ENCODE results near the gene SPTBN1.

DNA sequence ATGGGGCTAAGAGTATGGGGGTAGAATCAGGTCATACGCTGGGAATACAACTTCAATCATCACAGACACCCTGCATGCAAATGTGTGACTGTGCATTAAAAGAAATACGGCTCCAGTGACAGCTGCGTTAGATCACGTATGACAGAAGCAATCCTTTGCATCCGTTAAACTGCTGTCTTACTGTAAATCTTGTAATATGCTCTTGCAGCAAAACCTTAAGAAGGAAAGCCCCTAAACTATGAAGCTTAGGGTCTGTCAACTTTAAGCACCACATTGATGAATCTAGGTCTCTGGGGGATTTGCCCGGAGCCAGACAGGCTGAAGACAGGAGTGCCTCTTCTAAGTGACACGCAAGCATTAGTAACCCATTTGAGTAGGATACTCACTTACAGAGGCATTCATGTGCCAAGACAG lies 182.7 kb downstream of the SPTBN1 start:
- TF ChIP-seq, protein P1, sequence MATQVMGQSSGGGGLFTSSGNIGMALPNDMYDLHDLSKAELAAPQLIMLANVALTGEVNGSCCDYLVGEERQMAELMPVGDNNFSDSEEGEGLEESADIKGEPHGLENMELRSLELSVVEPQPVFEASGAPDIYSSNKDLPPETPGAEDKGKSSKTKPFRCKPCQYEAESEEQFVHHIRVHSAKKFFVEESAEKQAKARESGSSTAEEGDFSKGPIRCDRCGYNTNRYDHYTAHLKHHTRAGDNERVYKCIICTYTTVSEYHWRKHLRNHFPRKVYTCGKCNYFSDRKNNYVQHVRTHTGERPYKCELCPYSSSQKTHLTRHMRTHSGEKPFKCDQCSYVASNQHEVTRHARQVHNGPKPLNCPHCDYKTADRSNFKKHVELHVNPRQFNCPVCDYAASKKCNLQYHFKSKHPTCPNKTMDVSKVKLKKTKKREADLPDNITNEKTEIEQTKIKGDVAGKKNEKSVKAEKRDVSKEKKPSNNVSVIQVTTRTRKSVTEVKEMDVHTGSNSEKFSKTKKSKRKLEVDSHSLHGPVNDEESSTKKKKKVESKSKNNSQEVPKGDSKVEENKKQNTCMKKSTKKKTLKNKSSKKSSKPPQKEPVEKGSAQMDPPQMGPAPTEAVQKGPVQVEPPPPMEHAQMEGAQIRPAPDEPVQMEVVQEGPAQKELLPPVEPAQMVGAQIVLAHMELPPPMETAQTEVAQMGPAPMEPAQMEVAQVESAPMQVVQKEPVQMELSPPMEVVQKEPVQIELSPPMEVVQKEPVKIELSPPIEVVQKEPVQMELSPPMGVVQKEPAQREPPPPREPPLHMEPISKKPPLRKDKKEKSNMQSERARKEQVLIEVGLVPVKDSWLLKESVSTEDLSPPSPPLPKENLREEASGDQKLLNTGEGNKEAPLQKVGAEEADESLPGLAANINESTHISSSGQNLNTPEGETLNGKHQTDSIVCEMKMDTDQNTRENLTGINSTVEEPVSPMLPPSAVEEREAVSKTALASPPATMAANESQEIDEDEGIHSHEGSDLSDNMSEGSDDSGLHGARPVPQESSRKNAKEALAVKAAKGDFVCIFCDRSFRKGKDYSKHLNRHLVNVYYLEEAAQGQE (IDR thresholded peaks at IDR 0.05; ENCODE audit: low read depth) = no peak
- TF ChIP-seq RAD21 (IDR thresholded peaks at IDR 0.05; ENCODE audit: low read depth) (no peak), TAF1 (IDR thresholded peaks at IDR 0.05; ENCODE audit: low read depth) (no peak), EP300 (IDR thresholded peaks at IDR 0.05; ENCODE audit: borderline replicate concordance) (no peak), NFIC (IDR thresholded peaks at IDR 0.05) (no peak)
- TF ChIP-seq, protein P2, sequence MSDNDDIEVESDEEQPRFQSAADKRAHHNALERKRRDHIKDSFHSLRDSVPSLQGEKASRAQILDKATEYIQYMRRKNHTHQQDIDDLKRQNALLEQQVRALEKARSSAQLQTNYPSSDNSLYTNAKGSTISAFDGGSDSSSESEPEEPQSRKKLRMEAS (IDR thresholded peaks at IDR 0.05) = no peak
